ENCODE data around the gene NUP188.

The NUP188 gene

DNA sequence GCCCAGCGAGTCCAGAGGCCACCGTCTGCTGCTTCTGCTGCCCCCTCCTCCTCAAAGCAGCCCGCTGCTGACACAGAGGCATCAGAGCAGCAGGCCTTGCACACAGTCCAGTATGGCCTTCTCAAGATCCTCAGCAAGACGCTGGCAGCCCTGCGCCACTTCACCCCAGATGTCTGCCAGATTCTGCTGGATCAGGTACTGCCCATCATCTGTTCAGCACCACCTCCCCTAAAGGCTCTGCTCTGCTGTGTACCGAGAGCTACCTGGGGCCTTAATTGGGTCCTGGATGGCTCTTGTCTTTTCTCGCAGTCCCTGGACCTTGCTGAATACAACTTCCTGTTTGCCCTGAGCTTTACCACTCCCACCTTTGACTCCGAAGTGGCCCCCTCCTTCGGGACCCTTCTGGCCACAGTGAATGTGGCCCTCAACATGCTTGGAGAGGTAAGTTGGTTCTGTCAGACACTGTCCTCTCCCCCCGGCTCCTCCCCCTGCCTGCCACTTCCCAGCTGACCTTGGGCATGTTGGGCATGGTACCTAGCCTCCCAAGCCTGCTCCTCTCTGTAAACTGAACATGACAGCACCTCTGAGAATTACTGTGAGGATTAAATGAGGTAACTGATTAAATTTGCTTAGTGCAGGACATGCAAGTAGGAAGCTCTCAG lies 58.0 kb downstream of the NUP188 start:
- TF ChIP-seq YY1 (IDR thresholded peaks at IDR 0.05; ENCODE audit: insufficient read depth, insufficient read length) (no peak), SUZ12 (IDR thresholded peaks at IDR 0.05; ENCODE audit: extremely low read depth, insufficient read depth, insufficient read length) (no peak), ZNF274 (IDR thresholded peaks at IDR 0.05; ENCODE audit: low read depth, low read length) (no peak)
- Histone ChIP-seq H3K9ac (ENCODE audit: insufficient read length, low read depth) (no peak overlapping the region), H3K4me3 (ENCODE audit: insufficient read length, low read depth) (no peak overlapping the region), H3K9me3 (ENCODE audit: insufficient read depth, low read length) (no peaks in the 10 kb centered on the region), H3K4me1 (ENCODE audit: insufficient read depth, insufficient read length) (peaks cover 24% of the 10 kb centered on the region), H3K27me3 (ENCODE audit: insufficient read depth, insufficient read length) (no peaks in the 10 kb centered on the region), H3K36me3 (ENCODE audit: insufficient read depth, insufficient read length, low read length) (peaks cover 87% of the 10 kb centered on the region)
- DNase-seq (ENCODE audit: low read depth, low spot score): no peak

DNA sequence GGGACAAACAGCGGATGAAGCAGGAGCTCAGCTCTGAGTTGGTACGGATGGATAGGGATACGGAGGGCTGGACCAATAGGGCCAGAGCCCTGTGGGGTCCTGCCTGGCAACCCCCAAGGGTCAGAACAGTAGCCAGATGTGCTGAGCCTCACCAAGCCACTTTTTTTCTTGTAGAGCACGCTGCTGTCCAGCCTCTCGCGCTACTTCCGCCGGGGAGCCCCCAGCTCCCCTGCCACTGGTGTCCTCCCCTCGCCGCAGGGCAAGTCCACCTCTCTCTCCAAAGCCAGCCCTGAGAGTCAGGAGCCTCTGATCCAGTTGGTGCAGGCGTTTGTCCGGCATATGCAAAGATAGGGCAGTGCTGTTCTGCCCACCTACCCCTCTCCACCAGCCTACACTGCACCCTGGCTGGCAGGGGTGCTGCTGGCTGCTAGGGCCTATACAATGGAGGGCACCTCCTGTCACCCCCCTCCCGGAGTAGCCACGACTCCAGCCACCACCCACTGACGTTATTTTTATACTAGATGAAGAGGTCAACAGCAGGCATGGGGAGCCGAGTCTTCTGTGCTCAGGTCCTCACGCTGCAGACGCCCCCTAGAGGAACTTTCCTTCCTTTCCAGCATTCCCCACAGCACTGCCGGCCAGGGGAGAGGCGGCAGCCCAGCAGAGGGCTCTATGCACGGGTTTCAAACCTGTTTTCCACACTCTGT lies 59.0 kb downstream of the NUP188 start:
- DNase-seq (ENCODE audit: low read depth, low spot score): peak; percentile 72
- no peaks in the 10 kb centered on the region for H3K27me3 ChIP-seq (ENCODE audit: insufficient read depth, insufficient read length)
- H3K4me3 ChIP-seq (ENCODE audit: insufficient read length, low read depth): no peak overlapping the region
- no peak overlapping the region for H3K9ac ChIP-seq (ENCODE audit: insufficient read length, low read depth)
- TF ChIP-seq ZNF274 (IDR thresholded peaks at IDR 0.05; ENCODE audit: low read depth, low read length): no peak
- no peak for TF ChIP-seq YY1 (IDR thresholded peaks at IDR 0.05; ENCODE audit: insufficient read depth, insufficient read length)
- no peak for TF ChIP-seq SUZ12 (IDR thresholded peaks at IDR 0.05; ENCODE audit: extremely low read depth, insufficient read depth, insufficient read length)
- no peaks in the 10 kb centered on the region for H3K9me3 ChIP-seq (ENCODE audit: insufficient read depth, low read length)
- peaks cover 88% of the 10 kb centered on the region for H3K36me3 ChIP-seq (ENCODE audit: insufficient read depth, insufficient read length, low read length)
- peaks cover 30% of the 10 kb centered on the region for H3K4me1 ChIP-seq (ENCODE audit: insufficient read depth, insufficient read length)

DNA sequence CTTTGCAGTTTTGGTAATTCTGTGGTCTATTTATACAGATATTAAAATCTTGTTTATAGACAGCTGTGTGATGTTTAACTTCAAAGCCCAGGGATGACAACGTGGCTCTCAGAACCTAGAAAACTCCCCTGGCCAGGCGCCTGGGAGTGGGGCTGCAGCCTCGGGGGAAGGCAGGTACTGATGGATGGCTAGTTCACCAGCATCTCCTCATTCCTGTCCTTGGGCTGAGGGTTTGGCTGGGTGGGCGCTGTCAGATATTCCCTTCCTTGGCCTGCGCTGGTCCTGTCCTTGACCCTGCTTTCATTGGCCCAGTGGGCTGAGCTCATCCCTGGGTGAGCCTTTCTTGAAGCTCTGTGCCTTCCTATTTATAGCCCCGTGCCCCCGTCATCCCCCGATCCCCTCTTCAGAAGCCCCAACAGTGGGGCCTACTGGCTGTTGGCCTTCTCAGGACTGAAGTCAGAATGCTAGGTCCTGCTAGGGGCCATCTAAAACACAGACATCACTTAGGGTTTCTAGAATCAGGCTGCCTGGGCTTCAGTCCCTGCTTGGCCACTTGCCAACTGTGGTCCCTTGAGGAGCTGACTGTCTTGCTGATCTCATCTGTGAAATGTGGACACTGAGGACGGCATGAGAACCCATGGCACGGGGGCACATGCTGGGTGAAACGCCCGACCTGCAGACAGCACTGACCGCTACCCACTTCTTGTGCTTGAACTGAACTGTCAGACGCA lies 59.7 kb downstream of the NUP188 start:
- TF ChIP-seq YY1 (IDR thresholded peaks at IDR 0.05; ENCODE audit: insufficient read depth, insufficient read length): no peak
- no peak for TF ChIP-seq ZNF274 (IDR thresholded peaks at IDR 0.05; ENCODE audit: low read depth, low read length)
- TF ChIP-seq SUZ12 (IDR thresholded peaks at IDR 0.05; ENCODE audit: extremely low read depth, insufficient read depth, insufficient read length): no peak
- H3K9me3 ChIP-seq (ENCODE audit: insufficient read depth, low read length): no peaks in the 10 kb centered on the region
- no peaks in the 10 kb centered on the region for H3K27me3 ChIP-seq (ENCODE audit: insufficient read depth, insufficient read length)
- H3K4me1 ChIP-seq (ENCODE audit: insufficient read depth, insufficient read length): peaks cover 32% of the 10 kb centered on the region
- H3K36me3 ChIP-seq (ENCODE audit: insufficient read depth, insufficient read length, low read length): peaks cover 86% of the 10 kb centered on the region
- DNase-seq (ENCODE audit: low read depth, low spot score): no peak
- H3K4me3 ChIP-seq (ENCODE audit: insufficient read length, low read depth): no peak overlapping the region
- H3K9ac ChIP-seq (ENCODE audit: insufficient read length, low read depth): peak overlapping the region; percentile 44

DNA sequence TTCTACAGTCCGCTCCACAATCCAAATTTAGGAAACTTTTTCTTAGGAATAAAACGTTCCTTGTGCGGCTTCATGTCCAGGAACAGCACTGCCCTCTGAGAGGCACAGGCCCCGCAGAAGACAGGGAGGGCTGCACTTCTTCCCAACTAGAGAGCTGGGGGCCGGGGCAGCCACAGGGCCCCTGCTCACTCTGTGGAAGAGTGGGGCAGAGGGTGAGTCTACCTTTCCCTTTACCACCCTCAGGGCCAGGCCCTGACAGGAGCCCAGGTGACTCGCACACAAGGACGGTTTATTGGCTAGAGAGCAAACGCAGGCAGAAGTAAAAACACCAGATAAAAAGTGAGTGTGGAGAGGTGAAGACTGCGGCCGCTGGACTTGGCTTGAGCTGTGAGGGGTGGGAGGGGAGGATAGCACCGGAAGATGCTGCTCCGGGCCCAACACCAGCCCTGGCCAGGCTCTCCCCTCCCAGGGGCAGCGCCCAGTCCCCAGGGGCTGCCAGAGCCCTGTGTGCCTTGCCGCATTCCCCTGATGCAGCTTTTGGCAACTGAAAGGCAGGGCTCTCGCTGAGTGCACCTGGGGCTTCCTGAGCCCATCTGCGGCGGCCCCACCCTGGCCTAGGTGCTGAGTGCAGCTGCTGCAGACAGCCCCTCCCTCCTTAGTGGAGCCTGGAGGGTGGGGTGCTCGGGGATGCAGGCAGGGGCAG lies 60.4 kb downstream of the NUP188 start:
- no peak overlapping the region for H3K4me3 ChIP-seq (ENCODE audit: insufficient read length, low read depth)
- H3K27me3 ChIP-seq (ENCODE audit: insufficient read depth, insufficient read length): no peaks in the 10 kb centered on the region
- H3K4me1 ChIP-seq (ENCODE audit: insufficient read depth, insufficient read length): peaks cover 36% of the 10 kb centered on the region
- no peak for DNase-seq (ENCODE audit: low read depth, low spot score)
- peak overlapping the region; percentile 50 for H3K9ac ChIP-seq (ENCODE audit: insufficient read length, low read depth)
- H3K36me3 ChIP-seq (ENCODE audit: insufficient read depth, insufficient read length, low read length): peaks cover 86% of the 10 kb centered on the region
- no peaks in the 10 kb centered on the region for H3K9me3 ChIP-seq (ENCODE audit: insufficient read depth, low read length)
- no peak for TF ChIP-seq YY1 (IDR thresholded peaks at IDR 0.05; ENCODE audit: insufficient read depth, insufficient read length)
- no peak for TF ChIP-seq SUZ12 (IDR thresholded peaks at IDR 0.05; ENCODE audit: extremely low read depth, insufficient read depth, insufficient read length)
- no peak for TF ChIP-seq ZNF274 (IDR thresholded peaks at IDR 0.05; ENCODE audit: low read depth, low read length)

GRCh38 chr9:129008469-129008965 lies 61.0 kb downstream of the NUP188 start:
- no peaks in the 10 kb centered on the region for H3K9me3 ChIP-seq (ENCODE audit: insufficient read depth, low read length)
- H3K36me3 ChIP-seq (ENCODE audit: insufficient read depth, insufficient read length, low read length): peaks cover 86% of the 10 kb centered on the region
- no peak for DNase-seq (ENCODE audit: low read depth, low spot score)
- H3K9ac ChIP-seq (ENCODE audit: insufficient read length, low read depth): peak overlapping the region; percentile 57
- no peaks in the 10 kb centered on the region for H3K27me3 ChIP-seq (ENCODE audit: insufficient read depth, insufficient read length)
- peaks cover 38% of the 10 kb centered on the region for H3K4me1 ChIP-seq (ENCODE audit: insufficient read depth, insufficient read length)
- H3K4me3 ChIP-seq (ENCODE audit: insufficient read length, low read depth): no peak overlapping the region
- TF ChIP-seq ZNF274 (IDR thresholded peaks at IDR 0.05; ENCODE audit: low read depth, low read length): no peak
- no peak for TF ChIP-seq SUZ12 (IDR thresholded peaks at IDR 0.05; ENCODE audit: extremely low read depth, insufficient read depth, insufficient read length)
- TF ChIP-seq YY1 (IDR thresholded peaks at IDR 0.05; ENCODE audit: insufficient read depth, insufficient read length): no peak

DNA sequence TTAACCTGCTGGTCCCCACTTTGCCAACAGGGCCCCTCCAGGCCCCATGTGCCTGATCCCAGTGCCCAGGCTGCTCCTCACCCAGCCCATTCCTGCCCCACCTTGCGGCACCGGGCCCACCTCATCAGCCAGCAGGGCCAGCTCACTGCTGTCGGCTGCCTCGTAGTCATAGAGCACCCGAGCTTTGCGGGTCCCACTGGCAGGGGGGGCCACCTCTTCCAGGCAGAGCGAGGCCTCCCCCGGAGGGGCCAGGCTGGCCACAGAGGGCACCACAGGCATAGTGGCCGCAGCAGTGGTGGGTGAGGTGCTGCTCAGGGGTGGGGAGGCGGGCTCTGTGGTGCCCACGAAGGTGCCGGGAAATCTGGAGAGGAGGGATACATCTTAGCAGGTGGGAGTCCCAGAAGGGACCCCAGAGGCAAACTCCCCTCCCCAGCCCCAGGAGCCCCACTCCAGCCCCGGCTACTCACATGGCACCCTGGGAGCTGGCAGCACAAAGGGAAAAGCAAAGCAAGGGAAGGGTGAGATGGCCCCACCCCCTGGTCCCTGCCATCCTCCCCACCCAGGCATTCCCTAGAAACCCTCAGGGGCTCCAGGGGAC lies 61.6 kb downstream of the NUP188 start:
- H3K4me1 ChIP-seq (ENCODE audit: insufficient read depth, insufficient read length): peaks cover 38% of the 10 kb centered on the region
- no peaks in the 10 kb centered on the region for H3K9me3 ChIP-seq (ENCODE audit: insufficient read depth, low read length)
- TF ChIP-seq YY1 (IDR thresholded peaks at IDR 0.05; ENCODE audit: insufficient read depth, insufficient read length): no peak
- TF ChIP-seq ZNF274 (IDR thresholded peaks at IDR 0.05; ENCODE audit: low read depth, low read length): no peak
- no peak for TF ChIP-seq SUZ12 (IDR thresholded peaks at IDR 0.05; ENCODE audit: extremely low read depth, insufficient read depth, insufficient read length)
- H3K4me3 ChIP-seq (ENCODE audit: insufficient read length, low read depth): no peak overlapping the region
- H3K9ac ChIP-seq (ENCODE audit: insufficient read length, low read depth): no peak overlapping the region
- no peaks in the 10 kb centered on the region for H3K27me3 ChIP-seq (ENCODE audit: insufficient read depth, insufficient read length)
- DNase-seq (ENCODE audit: low read depth, low spot score): no peak
- peaks cover 90% of the 10 kb centered on the region for H3K36me3 ChIP-seq (ENCODE audit: insufficient read depth, insufficient read length, low read length)

Measured in NT2/D1 (cell line).